K562 (cell line): ENCODE results near the gene PPP1CA. TPM values are rescaled to one million over a fixed set of nuclear protein-coding genes. Genes with fewer than 3 reads are reported as not detected.

Experiments
- CEBPG ChIP-seq, 3 experiments: fragments of 200-800 bp in 1 of 3; sonication (Bioruptor generic) in 1 of 3; sonication (generic) in 1 of 3; formaldehyde crosslinking in 1 of 3; IDR thresholded peaks in 2 of 3; conservative IDR thresholded peaks in 1 of 3; 2 replicates each; pipeline versions ENCODE4 v1.6.1 to v1.8.0; 2016 to 2022; ENCODE audit warnings: missing compliant biosample characterization in 2 of 3, missing genetic modification characterization in 2 of 3, mild to moderate bottlenecking in 1 of 3, missing genetic modification reagents in 1 of 3
- DNMT1 ChIP-seq: fragments of 450-650 bp; IDR thresholded peaks from 2 replicates; pipeline ENCODE4 v1.6.1; 2016; ENCODE audit warnings: antibody characterized with exemption, mild to moderate bottlenecking
- ERF ChIP-seq: fragments of 450-650 bp; formaldehyde crosslinking; IDR thresholded peaks from 2 replicates; pipeline ENCODE4 v1.4.0; 2020; ENCODE audit warnings: mild to moderate bottlenecking, mixed read lengths
- FOXA3 ChIP-seq, 2 experiments: fragments of 450-650 bp in 1 of 2; sonication (generic) in 1 of 2; formaldehyde crosslinking; IDR thresholded peaks in 1 of 2; conservative IDR thresholded peaks in 1 of 2; 2 replicates each; pipeline versions ENCODE4 v1.4.0 to v1.8.0; 2020 to 2022; ENCODE audit warnings: mild to moderate bottlenecking in 2 of 2, missing genetic modification reagents in 1 of 2
- FOXJ3 ChIP-seq: sonication (generic); formaldehyde crosslinking; IDR thresholded peaks from 2 replicates; pipeline ENCODE4 v1.4.0; 2020; ENCODE audit warnings: mild to moderate bottlenecking, missing genetic modification reagents
- FOXK2 ChIP-seq, 2 experiments: fragments of 450-650 bp; IDR thresholded peaks in 1 of 2; conservative IDR thresholded peaks in 1 of 2; 2 replicates each; pipeline ENCODE4 v1.6.1; 2016; ENCODE audit warnings: low read depth in 2 of 2, mild to moderate bottlenecking in 1 of 2
- FOXP1 ChIP-seq: sonication (generic); formaldehyde crosslinking; IDR thresholded peaks from 2 replicates; pipeline ENCODE4 v1.8.0; 2022; ENCODE audit warnings: mild to moderate bottlenecking, missing genetic modification reagents
- HDAC1 ChIP-seq, 2 experiments: fragments of 450-650 bp; IDR thresholded peaks; 2 replicates each; pipeline ENCODE4 v1.6.1; 2016 to 2017; ENCODE audit warnings: inconsistent platforms in 1 of 2, mild to moderate bottlenecking in 1 of 2, moderate library complexity in 1 of 2
- POLR2H ChIP-seq: IDR thresholded peaks from 2 replicates; pipeline ENCODE4 v1.6.1; 2016; ENCODE audit warnings: missing genetic modification characterization, low read depth, mild to moderate bottlenecking, control low read depth, missing compliant biosample characterization, moderate library complexity
- RBFOX2 ChIP-seq: fragments of 200-400 bp; formaldehyde crosslinking; IDR thresholded peaks from 2 replicates; pipeline ENCODE4 v1.6.1; 2017; ENCODE audit warnings: low read depth, mild to moderate bottlenecking, low read length, moderate library complexity
- RBM17 ChIP-seq: fragments of 200-400 bp; formaldehyde crosslinking; IDR thresholded peaks from 2 replicates; pipeline ENCODE4 v1.6.1; 2017; ENCODE audit warnings: low read depth, mild to moderate bottlenecking, low read length, borderline replicate concordance
- SAP30 ChIP-seq: fragments of 200-600 bp; sonication (generic); IDR thresholded peaks from 2 replicates; pipeline ENCODE4 v1.6.1; 2012; ENCODE audit warnings: borderline replicate concordance, low read depth, mild to moderate bottlenecking, moderate library complexity, low read length, control low read depth, inconsistent platforms; ENCODE audit not compliant: insufficient read depth, poor library complexity, severe bottlenecking
- SRSF9 ChIP-seq: fragments of 200-400 bp; formaldehyde crosslinking; IDR thresholded peaks from 2 replicates; pipeline ENCODE4 v1.6.1; 2017; ENCODE audit warnings: low read depth, low read length, borderline replicate concordance
- TCF3 ChIP-seq: sonication (generic); formaldehyde crosslinking; IDR thresholded peaks from 2 replicates; pipeline ENCODE4 v1.4.0; 2020; ENCODE audit warnings: mild to moderate bottlenecking, missing genetic modification reagents
- ZC3H4 ChIP-seq: sonication (generic); formaldehyde crosslinking; IDR thresholded peaks from 2 replicates; pipeline ENCODE4 v1.9.0; 2021; ENCODE audit warnings: missing genetic modification reagents, borderline replicate concordance
- ZFPM2 ChIP-seq: fragments of 250-450 bp; sonication (Bioruptor Pico); IDR thresholded peaks from 2 replicates; pipeline ENCODE4 v1.5.1; 2022; ENCODE audit warnings: mild to moderate bottlenecking
- ZNF23 ChIP-seq: fragments of 250-450 bp; sonication (Bioruptor Pico); IDR thresholded peaks from 2 replicates; pipeline ENCODE4 v1.4.0; 2020; ENCODE audit warnings: mild to moderate bottlenecking
- ZNF445 ChIP-seq: fragments of 250-450 bp; sonication (Bioruptor Pico); IDR thresholded peaks from 2 replicates; pipeline ENCODE4 v1.4.0; 2020; ENCODE audit warnings: low read depth, mild to moderate bottlenecking, moderate library complexity
- ZNF586 ChIP-seq: fragments of 450-650 bp; formaldehyde crosslinking; conservative IDR thresholded peaks from 2 replicates; pipeline ENCODE4 v1.4.0; 2020; ENCODE audit warnings: mild to moderate bottlenecking, moderate library complexity
- polyA plus RNA-seq, 8 experiments: library from polyadenylated mRNA; depleted of rRNA in 4 of 8; stranded (reverse) in 5 of 8; unstranded in 3 of 8; fragments of >200 nt; fragmentation: Nextera tagmentation in 2 of 8; fragmentation: Illumina TruSeq in 1 of 8; extraction: Ambion mirVana in 2 of 8; extraction: Trizol in 1 of 8; gene quantifications; 2 replicates each; pipeline versions ENCODE4 v1.2.1 to v1.2.3, GENCODE V29; 2011 to 2014; ENCODE audit warnings: inconsistent platforms in 1 of 8, missing spikeins in 1 of 8
- total RNA-seq, 7 experiments: library from RNA; depleted of rRNA in 6 of 7; stranded (reverse); fragments of >200 nt in 6 of 7; fragmentation: Illumina TruSeq in 2 of 7; extraction: Trizol in 2 of 7; gene quantifications; 2 replicates each; pipeline versions ENCODE4 v1.2.1 to v1.2.3, GENCODE V29; 2011 to 2021; ENCODE audit warnings: low replicate concordance in 1 of 7
- TF ChIP-seq, protein P1 (sequence below): fragments of 250-450 bp; sonication (Bioruptor Pico); IDR thresholded peaks from 2 replicates; pipeline ENCODE4 v1.5.0; 2022; ENCODE audit warnings: mild to moderate bottlenecking
- TF ChIP-seq, protein P2 (sequence below): IDR thresholded peaks from 2 replicates; pipeline ENCODE4 v1.6.1; 2012; ENCODE audit warnings: low read depth, low read length, improper control_type of control experiment, borderline replicate concordance

The PPP1CA gene
- total and polyA plus RNA-seq, 9 of the 15 experiments (the other 6 are each of a cell fraction or from before 2014, with no cell fraction given) = 18.2 to 242 (median 188) TPM

DNA sequence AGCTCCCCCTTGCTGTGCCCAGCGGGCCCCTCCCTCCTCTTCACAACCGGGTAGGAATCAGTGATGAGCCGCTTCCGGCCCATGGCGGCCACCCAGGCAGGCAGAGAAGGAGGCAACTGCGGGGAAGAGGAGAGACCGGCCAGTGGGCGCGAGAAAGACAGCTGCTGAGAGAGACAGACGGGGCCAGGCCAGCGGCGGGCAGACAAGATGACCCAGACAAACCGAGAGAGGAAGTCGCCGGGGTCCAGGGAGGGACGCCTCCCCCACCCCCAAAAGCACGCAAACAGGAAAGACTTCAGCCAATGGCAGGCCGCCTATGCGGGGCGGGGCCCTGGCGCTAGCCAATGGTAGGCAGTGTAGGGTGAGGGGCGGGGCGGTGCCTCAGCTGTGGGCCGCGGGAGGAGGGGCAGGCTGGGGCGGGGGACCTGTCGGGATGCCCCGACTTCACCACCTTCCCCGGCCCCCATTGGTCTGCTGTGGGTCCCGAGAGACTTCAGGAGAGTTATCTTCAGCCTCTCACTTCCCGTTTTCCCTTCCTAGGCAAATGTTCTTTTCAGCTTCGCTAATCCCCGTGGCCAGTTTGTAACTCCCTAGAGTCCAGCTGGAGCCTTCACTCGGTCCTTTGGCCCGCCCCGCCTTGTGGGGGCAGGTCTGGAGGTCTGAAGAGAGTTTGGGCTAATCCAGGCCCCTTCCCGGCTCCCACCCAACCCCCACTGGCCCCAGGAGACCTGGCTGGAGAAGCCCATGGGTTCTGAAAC is 48.2 kb downstream of the PPP1CA start, which contains the start of gene POLD4 (continued):
- TF ChIP-seq RBM17 = no peak
- TF ChIP-seq RBFOX2 = peak; percentile 95
- TF ChIP-seq FOXA3 (CRISPR knock-in tag; conservative IDR thresholded peaks at IDR 0.05 in 1 of 2, IDR thresholded peaks at IDR 0.05 in 1 of 2) = no peak
- TF ChIP-seq ERF = peak; percentile 87; the same call in 1 of the 2 replicates
- no peak for TF ChIP-seq CEBPG (CRISPR knock-in tag; IDR thresholded peaks at IDR 0.05)
- TF ChIP-seq CEBPG (tag; conservative IDR thresholded peaks at IDR 0.05 in 1 of 2, IDR thresholded peaks at IDR 0.05 in 1 of 2) = no peak
- TF ChIP-seq, protein P1, sequence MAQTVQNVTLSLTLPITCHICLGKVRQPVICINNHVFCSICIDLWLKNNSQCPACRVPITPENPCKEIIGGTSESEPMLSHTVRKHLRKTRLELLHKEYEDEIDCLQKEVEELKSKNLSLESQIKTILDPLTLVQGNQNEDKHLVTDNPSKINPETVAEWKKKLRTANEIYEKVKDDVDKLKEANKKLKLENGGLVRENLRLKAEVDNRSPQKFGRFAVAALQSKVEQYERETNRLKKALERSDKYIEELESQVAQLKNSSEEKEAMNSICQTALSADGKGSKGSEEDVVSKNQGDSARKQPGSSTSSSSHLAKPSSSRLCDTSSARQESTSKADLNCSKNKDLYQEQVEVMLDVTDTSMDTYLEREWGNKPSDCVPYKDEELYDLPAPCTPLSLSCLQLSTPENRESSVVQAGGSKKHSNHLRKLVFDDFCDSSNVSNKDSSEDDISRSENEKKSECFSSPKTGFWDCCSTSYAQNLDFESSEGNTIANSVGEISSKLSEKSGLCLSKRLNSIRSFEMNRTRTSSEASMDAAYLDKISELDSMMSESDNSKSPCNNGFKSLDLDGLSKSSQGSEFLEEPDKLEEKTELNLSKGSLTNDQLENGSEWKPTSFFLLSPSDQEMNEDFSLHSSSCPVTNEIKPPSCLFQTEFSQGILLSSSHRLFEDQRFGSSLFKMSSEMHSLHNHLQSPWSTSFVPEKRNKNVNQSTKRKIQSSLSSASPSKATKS (CRISPR knock-in tag) = no peak
- no peak; the same call in 1 of the 2 replicates for TF ChIP-seq TCF3 (CRISPR knock-in tag)
- TF ChIP-seq ZNF23 = no peak
- TF ChIP-seq, protein P2, sequence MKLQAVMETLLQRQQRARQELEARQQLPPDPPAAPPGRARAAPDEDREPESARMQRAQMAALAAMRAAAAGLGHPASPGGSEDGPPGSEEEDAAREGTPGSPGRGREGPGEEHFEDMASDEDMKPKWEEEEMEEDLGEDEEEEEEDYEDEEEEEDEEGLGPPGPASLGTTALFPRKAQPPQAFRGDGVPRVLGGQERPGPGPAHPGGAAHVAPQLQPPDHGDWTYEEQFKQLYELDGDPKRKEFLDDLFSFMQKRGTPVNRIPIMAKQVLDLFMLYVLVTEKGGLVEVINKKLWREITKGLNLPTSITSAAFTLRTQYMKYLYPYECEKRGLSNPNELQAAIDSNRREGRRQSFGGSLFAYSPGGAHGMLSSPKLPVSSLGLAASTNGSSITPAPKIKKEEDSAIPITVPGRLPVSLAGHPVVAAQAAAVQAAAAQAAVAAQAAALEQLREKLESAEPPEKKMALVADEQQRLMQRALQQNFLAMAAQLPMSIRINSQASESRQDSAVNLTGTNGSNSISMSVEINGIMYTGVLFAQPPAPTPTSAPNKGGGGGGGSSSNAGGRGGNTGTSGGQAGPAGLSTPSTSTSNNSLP = no peak
- peak; percentile 44 to 46; a peak in 1 of 4 replicates for TF ChIP-seq FOXK2 (conservative IDR thresholded peaks at IDR 0.05 in 1 of 2, IDR thresholded peaks at IDR 0.05 in 1 of 2; ENCODE audit: low read depth in 2 of 2)
- no peak for TF ChIP-seq SAP30
- TF ChIP-seq FOXJ3 (CRISPR knock-in tag) = no peak
- peak; percentile 63; the same call in 1 of the 2 replicates for TF ChIP-seq POLR2H (tag)
- no peak for TF ChIP-seq SRSF9
- TF ChIP-seq ZNF445 (CRISPR knock-in tag) = no peak
- TF ChIP-seq HDAC1 (IDR thresholded peaks at IDR 0.05) = peak in 1 of 2 experiments; percentile 45; a peak in 2 of 4 replicates
- 0 out of 2 replicates have a peak, but pooled peaks have one; percentile 4 for TF ChIP-seq FOXP1 (CRISPR knock-in tag)
- no peak for TF ChIP-seq DNMT1
- TF ChIP-seq ZFPM2 (CRISPR knock-in tag) = no peak
- no peak for TF ChIP-seq ZNF586
- no peak for TF ChIP-seq ZC3H4 (CRISPR knock-in tag)
